ENCODE results near the gene HSF2BP. TPM values are rescaled to one million over a fixed set of nuclear protein-coding genes. Genes with fewer than 3 reads are reported as not detected.
"Not testable (repeated sequence)": the region's sequence is repeated elsewhere in the genome, so short reads cannot be mapped to it uniquely, and the experiment has no call there.

The HSF2BP gene
- total RNA-seq, 1 donor from 2014 or later: 0.12 TPM

DNA sequence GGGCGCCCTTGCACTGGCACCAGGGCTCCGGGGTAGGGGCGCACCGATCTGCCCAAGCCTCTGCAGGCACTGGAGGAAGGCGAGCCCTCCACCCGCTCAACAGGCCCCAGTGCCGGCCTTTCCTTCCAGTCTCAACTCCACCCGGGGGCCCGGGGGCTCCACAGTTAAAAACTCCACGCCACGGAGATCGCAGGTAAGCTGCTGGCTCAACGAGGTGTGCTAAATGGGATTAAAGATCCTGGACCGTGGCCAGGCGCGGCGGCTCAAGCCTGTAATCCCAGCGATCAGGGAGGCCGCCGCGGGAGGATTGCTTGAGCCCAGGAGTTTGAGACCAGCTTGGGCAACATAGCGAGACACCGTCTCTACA, 536 bp downstream of the HSF2BP start:
- no peak for DNase-seq (ENCODE audit: low read depth)
- TF ChIP-seq, protein P1, sequence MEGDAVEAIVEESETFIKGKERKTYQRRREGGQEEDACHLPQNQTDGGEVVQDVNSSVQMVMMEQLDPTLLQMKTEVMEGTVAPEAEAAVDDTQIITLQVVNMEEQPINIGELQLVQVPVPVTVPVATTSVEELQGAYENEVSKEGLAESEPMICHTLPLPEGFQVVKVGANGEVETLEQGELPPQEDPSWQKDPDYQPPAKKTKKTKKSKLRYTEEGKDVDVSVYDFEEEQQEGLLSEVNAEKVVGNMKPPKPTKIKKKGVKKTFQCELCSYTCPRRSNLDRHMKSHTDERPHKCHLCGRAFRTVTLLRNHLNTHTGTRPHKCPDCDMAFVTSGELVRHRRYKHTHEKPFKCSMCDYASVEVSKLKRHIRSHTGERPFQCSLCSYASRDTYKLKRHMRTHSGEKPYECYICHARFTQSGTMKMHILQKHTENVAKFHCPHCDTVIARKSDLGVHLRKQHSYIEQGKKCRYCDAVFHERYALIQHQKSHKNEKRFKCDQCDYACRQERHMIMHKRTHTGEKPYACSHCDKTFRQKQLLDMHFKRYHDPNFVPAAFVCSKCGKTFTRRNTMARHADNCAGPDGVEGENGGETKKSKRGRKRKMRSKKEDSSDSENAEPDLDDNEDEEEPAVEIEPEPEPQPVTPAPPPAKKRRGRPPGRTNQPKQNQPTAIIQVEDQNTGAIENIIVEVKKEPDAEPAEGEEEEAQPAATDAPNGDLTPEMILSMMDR (conservative IDR thresholded peaks at IDR 0.05; ENCODE audit: low read depth, low read length): no peak
- H3K4me3 ChIP-seq (ENCODE audit: low read depth, low read length): peak overlapping the region; percentile 98

DNA sequence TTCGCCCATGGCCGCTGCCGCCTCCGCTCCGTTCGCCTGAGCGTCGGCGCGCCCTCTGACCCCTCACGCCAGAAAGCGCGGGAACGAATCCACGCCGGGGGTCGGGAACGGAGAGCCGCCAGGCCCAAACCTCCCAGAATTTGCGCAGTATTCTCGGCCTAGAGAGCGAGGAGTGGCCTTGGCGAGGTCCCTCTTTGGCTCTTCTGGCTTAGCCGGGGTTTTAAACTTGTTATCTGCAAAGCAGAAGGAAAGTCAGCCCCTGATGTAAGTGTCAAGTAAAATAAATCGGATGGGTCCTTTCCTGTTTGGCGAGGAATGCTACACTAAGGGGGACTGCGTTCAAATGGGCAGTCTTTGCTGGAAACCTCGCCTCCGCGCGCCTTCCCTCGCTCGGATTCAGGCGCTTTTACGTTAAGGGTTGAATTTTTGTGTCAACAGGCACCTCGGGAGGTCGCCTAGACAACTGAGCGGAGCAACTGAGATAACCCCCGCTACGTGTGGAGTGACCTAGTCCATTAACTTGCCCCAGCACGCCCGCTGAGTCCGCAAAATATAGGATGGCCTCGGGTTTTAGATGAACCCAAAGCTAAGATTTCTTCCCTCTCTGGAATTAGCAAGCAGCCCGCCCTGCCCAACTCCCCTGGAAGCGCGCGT, 1.1 kb downstream of the HSF2BP start:
- TF ChIP-seq, protein P1 (conservative IDR thresholded peaks at IDR 0.05; ENCODE audit: low read depth, low read length): no peak
- no peak for DNase-seq (ENCODE audit: low read depth)

DNA sequence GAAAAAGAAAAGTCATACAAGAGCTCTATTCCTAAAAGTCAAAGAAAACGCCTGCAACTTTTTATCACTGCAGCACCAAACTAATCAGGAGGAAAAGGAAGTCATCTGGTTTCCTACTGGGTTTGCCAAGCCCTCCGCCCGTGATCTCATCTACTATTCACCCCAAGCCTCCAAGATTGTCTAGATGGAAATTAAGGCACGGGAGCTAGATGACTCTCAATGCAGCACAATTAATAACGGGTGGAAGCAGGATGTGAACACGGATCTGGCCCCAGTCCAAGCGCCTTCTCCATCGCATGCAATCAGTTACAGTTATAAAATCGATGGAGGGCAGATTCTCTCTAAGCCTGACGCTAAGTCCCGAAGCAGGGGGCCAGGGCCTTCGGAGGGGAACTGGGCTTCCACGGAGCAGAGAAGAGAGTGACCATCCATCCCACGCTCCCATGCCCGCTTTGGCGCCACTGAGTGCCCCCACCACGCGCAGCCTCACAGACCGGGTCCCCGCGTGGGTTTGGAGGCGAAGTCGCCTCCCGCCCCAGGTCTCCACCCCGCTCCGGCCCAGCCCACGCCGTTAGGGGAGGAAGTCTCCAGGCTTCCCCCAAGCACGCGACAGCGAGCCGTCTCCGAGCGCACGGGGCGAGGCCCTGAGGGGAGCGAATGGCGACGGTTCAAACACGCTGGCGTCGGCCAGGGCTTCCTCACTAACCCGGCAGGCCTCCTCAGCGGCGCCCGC, 1.8 kb downstream of the HSF2BP start:
- no peak overlapping the region for H3K4me3 ChIP-seq (ENCODE audit: low read depth, low read length)
- TF ChIP-seq, protein P1 (conservative IDR thresholded peaks at IDR 0.05; ENCODE audit: low read depth, low read length): no peak
- no peak for DNase-seq (ENCODE audit: low read depth)

More for the DNA sequence above, 1.1 kb downstream of the HSF2BP start:
- no peak overlapping the region for H3K4me3 ChIP-seq (ENCODE audit: low read depth, low read length)

DNA sequence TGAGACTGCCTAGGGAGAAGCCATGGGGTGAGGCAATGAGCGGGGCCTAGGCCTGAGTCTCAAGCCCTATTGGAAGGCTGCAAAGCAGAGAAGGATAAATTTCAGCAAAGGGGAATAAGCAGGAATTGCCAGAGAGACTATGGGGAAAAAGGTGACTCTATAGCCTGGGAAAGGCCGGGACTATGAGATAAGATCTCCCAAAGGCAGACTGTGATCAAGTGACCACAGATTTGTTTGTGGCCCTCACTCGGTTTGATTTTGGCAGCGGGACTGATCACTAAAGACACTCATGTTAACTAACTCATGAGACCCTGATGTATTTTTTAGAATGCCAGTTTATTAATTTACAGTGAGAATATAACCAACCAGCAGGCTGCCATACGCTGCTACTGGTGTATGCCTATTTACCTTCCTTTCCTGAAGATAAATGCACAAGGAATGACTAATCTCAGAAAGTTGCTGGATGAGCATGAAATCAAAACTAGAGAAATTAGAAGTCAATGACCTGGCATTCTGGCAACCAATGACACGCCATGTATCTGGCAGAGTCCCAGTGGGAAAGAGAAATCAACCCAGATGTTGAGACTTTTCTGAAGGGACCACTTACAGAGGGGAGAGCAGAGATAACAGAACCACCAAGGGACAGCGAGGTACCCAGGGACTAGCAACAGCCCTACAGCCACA, 4.3 kb downstream of the HSF2BP start:
- no peak for DNase-seq (ENCODE audit: low read depth)
- TF ChIP-seq, protein P1 (conservative IDR thresholded peaks at IDR 0.05; ENCODE audit: low read depth, low read length): no peak
- no peak overlapping the region for H3K4me3 ChIP-seq (ENCODE audit: low read depth, low read length)

DNA sequence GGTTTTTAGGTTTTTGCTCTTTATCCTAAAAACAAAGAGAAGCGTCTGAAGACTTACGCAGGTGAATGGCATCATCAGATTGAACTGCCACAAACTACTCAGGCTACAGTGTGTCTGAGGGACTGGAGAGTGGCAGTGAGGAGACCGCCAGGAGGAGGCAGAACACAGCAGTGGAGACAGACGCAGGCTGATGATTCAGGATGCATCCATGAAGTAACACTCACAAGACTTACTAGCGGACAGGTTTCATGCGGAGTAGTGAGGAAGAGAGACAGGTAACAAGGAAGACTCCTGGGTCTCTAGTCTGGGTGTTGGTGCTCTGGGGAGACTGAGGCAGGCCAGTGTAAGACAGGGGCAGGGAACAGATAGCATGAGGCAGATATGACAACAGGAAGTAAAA, 5.7 kb downstream of the HSF2BP start:
- H3K4me3 ChIP-seq (ENCODE audit: low read depth, low read length): no peak overlapping the region
- TF ChIP-seq, protein P1 (conservative IDR thresholded peaks at IDR 0.05; ENCODE audit: low read depth, low read length): no peak
- no peak for DNase-seq (ENCODE audit: low read depth)

DNA sequence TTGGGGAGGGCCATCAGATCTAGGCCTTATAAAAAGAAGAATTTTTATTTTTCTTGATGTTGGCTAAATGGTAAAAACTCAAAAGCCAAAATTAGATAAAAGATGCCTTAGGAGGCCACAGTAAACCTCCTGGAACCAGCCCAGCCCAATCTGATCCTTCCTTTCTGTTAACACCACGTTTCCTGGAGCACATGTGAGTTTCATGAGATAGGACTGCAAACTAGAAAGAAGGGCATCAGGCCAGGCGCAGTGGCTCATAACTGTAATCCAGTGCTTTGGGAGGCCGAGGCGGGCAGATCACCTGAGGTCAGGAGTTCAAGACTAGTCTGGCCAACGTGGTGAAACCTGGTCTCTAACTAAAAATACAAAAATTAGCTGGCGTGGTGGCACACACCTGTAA, 6.7 kb downstream of the HSF2BP start:
- no peak overlapping the region for H3K4me3 ChIP-seq (ENCODE audit: low read depth, low read length)
- TF ChIP-seq, protein P1 (conservative IDR thresholded peaks at IDR 0.05; ENCODE audit: low read depth, low read length): no peak
- no peak for DNase-seq (ENCODE audit: low read depth)

DNA sequence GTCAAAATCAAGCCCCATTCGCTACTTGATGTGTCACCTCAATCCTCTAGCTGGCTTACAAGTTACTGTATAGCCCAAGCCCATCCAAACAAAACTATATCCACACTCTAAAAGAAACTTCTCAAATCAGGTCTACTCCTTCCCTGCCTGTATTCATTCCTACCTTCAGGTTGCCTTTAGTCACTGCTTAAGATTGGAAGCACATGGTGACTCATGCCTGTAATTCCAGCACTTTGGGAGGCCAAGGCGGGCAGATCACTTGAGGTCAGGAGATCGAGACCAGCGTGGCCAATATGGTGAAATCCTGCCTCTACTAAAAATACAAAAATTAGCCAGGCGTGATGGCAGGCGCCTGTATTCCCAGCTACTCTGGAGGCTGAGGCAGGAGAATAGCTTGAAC, 7.4 kb downstream of the HSF2BP start:
- not testable (repeated sequence) for H3K4me3 ChIP-seq (ENCODE audit: low read depth, low read length); DNase-seq (ENCODE audit: low read depth)
